ENCODE measurements around the gene NTM. TPM values are rescaled to one million over a fixed set of nuclear protein-coding genes. Genes with fewer than 3 reads are reported as not detected.
A peak's percentile ranks its signal among the peaks of the same experiment; 100 is the strongest.

Gene NTM
- 10 to 100 TPM in 2 of 4 donors, 1 to 10 TPM in 2; 3.6 to 11.8 (median 7.8) TPM for total RNA-seq

DNA sequence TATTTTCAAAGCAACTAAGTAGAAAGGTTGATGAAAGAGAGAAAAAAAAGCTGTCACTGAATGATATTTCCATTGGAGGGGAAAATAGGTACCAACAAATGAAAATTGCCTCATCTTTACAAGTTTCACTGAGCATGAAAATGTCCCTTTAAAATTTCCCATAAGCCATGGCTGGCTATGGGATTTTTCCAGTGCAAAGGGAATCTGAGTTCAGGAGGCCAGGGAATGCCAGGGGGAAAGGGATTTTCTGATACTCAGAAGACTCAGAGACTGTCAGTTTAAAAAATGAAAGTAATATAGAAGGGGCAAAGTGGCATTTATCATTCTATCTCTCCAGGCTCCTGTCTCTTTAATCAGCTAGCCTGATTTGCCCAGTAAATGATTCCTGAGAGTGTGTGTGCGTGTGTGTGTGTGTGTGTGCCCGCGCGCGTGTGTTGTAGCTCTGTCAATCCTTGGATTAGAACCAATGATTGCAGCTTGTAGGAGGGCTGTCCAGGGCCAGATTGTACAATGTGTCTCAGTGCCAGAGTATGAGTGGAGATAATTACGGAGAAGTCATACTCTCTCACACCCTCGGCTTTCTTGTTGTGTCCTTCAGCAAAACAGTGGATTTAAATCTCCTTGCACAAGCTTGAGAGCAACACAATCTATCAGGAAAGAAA, at the start of gene NTM:
TSS of gene NTM (plus strand) at position 526 of the 662 bp plus-strand sequence.
- H3K4me3 ChIP-seq: peak within 1 kb of the TSS in 1 of 2 donors; percentile 27

DNA sequence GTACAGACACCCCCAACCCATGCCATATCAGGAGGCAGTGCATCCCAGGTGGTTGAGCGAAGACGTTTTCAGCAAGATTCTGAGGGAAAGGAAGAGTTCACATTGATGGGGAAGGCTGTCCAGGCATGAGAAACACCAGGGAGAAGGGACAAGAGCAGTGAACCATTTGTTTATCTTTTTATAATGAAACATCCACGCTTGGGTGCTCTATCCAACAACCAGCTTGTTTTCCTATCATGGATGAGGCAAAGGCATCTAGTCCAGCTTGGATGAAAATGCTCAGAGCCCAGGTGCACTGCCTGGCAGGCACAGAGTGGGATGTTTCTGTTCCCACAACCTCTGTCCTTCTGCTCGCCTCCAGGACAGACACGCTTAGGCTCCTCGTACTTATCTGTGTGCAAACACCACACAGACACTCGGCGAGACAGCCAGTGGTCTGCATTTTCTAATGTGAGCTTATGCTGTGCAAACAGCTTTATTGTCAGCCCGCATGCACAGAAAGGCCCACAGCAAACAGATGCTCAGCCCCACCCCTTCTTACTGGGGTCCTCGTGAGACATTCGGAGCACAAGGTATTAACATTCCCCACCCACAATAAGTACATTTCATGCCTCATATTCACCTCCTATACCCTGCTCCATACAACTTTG, 45.4 kb upstream of the NTM start:
- no peaks in the 10 kb centered on the region for H3K4me1 ChIP-seq
- no peaks in the 10 kb centered on the region for H3K9me3 ChIP-seq
- 65 to 79% methylated on average over 6 to 9 of the region's 11 CpGs for WGBS, 2 donors (ENCODE audit: low coverage in 1 of 2)
- no peak overlapping the region for H3K27ac ChIP-seq
- TF ChIP-seq EP300 (IDR thresholded peaks at IDR 0.05) (no peak), POLR2AphosphoS5 (IDR thresholded peaks at IDR 0.05) (no peak)
- peaks cover 14% of the 10 kb centered on the region for H3K27me3 ChIP-seq
- H3K4me3 ChIP-seq: no peak overlapping the region
- ATAC-seq: no peak
- no peaks in the 10 kb centered on the region for H3K36me3 ChIP-seq

More for the DNA sequence above, at the start of gene NTM:
- Histone ChIP-seq H3K36me3 (no peaks in the 10 kb centered on the region), H3K9me3 (no peaks in the 10 kb centered on the region), H3K4me1 (peaks cover 0 to 13% (median 0%) of the 10 kb centered on the region in 3 donors), H3K27ac (no peak within 1 kb of the TSS), H3K27me3 (peaks cover 50% of the 10 kb centered on the region)
- WGBS, 2 donors (ENCODE audit: low coverage in 1 of 2): 22 to 35% methylated on average over 2 to 7 of the region's 7 CpGs
- ATAC-seq: peak; percentile 78
- no peak for TF ChIP-seq CTCF (IDR thresholded peaks at IDR 0.05)
- TF ChIP-seq POLR2AphosphoS5 (IDR thresholded peaks at IDR 0.05): no peak
- TF ChIP-seq POLR2A (IDR thresholded peaks at IDR 0.05): no peak
- TF ChIP-seq EP300 (IDR thresholded peaks at IDR 0.05): no peak

GRCh38 chr11:131326829-131327228, 43.6 kb upstream of the NTM start:
- no peak overlapping the region for H3K27ac ChIP-seq
- H3K36me3 ChIP-seq: no peaks in the 10 kb centered on the region
- H3K27me3 ChIP-seq: peaks cover 16% of the 10 kb centered on the region
- no peaks in the 10 kb centered on the region for H3K4me1 ChIP-seq
- ATAC-seq: no peak
- H3K9me3 ChIP-seq: no peaks in the 10 kb centered on the region
- WGBS, 2 donors (ENCODE audit: low coverage in 1 of 2): 0 to 50% methylated on average over 1 to 2 of the region's 4 CpGs
- TF ChIP-seq EP300 (IDR thresholded peaks at IDR 0.05) (no peak), CTCF (IDR thresholded peaks at IDR 0.05) (no peak), POLR2A (IDR thresholded peaks at IDR 0.05) (no peak), POLR2AphosphoS5 (IDR thresholded peaks at IDR 0.05) (no peak)
- H3K4me3 ChIP-seq: no peak overlapping the region

- H3K27ac ChIP-seq: no peak overlapping the region
- H3K4me3 ChIP-seq: no peak overlapping the region
- H3K9me3 ChIP-seq: no peaks in the 10 kb centered on the region
- H3K27me3 ChIP-seq: peaks cover 16% of the 10 kb centered on the region
- no peak for TF ChIP-seq POLR2AphosphoS5 (IDR thresholded peaks at IDR 0.05)
- no peak for TF ChIP-seq EP300 (IDR thresholded peaks at IDR 0.05)
- TF ChIP-seq POLR2A (IDR thresholded peaks at IDR 0.05): no peak
- no peak for TF ChIP-seq CTCF (IDR thresholded peaks at IDR 0.05)
- no peaks in the 10 kb centered on the region for H3K36me3 ChIP-seq
- WGBS, 2 donors (ENCODE audit: low coverage in 1 of 2): 59 to 60% methylated on average over 5 of the region's 5 CpGs
- ATAC-seq: no peak
- no peaks in the 10 kb centered on the region for H3K4me1 ChIP-seq
Observed at GRCh38 chr11:131327421-131327820, 43.0 kb upstream of the NTM start.

GRCh38 chr11:131328843-131329242, 41.6 kb upstream of the NTM start:
- H3K9me3 ChIP-seq: no peaks in the 10 kb centered on the region
- H3K4me3 ChIP-seq: no peak overlapping the region
- H3K4me1 ChIP-seq: no peaks in the 10 kb centered on the region
- 82 to 100% methylated on average over 1 to 3 of the region's 3 CpGs for WGBS, 2 donors (ENCODE audit: low coverage in 1 of 2)
- H3K36me3 ChIP-seq: no peaks in the 10 kb centered on the region
- ATAC-seq: no peak
- H3K27me3 ChIP-seq: peaks cover 25% of the 10 kb centered on the region
- TF ChIP-seq CTCF (IDR thresholded peaks at IDR 0.05): no peak
- H3K27ac ChIP-seq: no peak overlapping the region
